Measurements from ENCODE around the gene ERMP1. TPM values are rescaled to one million over a fixed set of nuclear protein-coding genes. Genes with fewer than 3 reads are reported as not detected.
A peak's percentile ranks its signal among the peaks of the same experiment; 100 is the strongest.

Gene ERMP1
- total RNA-seq, 4 donors from 2014 or later = 7.3 to 10.0 (median 9.4) TPM

GRCh38 chr9:5843794-5844471 lies 11.0 kb upstream of the ERMP1 start:
- Histone ChIP-seq H3K27ac (replicated peaks in 1 of 4) (peak overlapping the region in 1 of 4 donors; percentile 44), H3K27me3 (no peaks in the 10 kb centered on the region), H3K4me3 (no peak overlapping the region), H3K9me3 (no peaks in the 10 kb centered on the region), H3K36me3 (peaks cover 0 to 6% (median 0%) of the 10 kb centered on the region in 4 donors), H3K4me1 (no peaks in the 10 kb centered on the region)
- 38% methylated on average over 8 of the region's 8 CpGs for WGBS
- intact Hi-C loops (cut with DNase I) = no loop called here
- no peak for DNase-seq (ENCODE audit: extremely low spot score)
- no peak for TF ChIP-seq CTCF (IDR thresholded peaks at IDR 0.05)
- no peak for TF ChIP-seq POLR2AphosphoS5 (IDR thresholded peaks at IDR 0.05)
- TF ChIP-seq POLR2A (IDR thresholded peaks at IDR 0.05; ENCODE audit: low read depth) = no peak
- TF ChIP-seq EP300 (IDR thresholded peaks at IDR 0.05) = no peak

- Histone ChIP-seq H3K36me3 (peaks cover 0 to 6% (median 0%) of the 10 kb centered on the region in 4 donors), H3K27ac (replicated peaks in 1 of 4) (peak overlapping the region in 1 of 4 donors; percentile 44), H3K9me3 (no peaks in the 10 kb centered on the region), H3K27me3 (no peaks in the 10 kb centered on the region), H3K4me1 (no peaks in the 10 kb centered on the region), H3K4me3 (no peak overlapping the region)
- TF ChIP-seq EP300 (IDR thresholded peaks at IDR 0.05) = no peak
- TF ChIP-seq CTCF (IDR thresholded peaks at IDR 0.05) = no peak
- TF ChIP-seq POLR2AphosphoS5 (IDR thresholded peaks at IDR 0.05) = no peak
- no peak for TF ChIP-seq POLR2A (IDR thresholded peaks at IDR 0.05; ENCODE audit: low read depth)
- WGBS = 73% methylated on average over 5 of the region's 5 CpGs
- no peak for DNase-seq (ENCODE audit: extremely low spot score)
- intact Hi-C loops (cut with DNase I) = no loop called here
Observed at GRCh38 chr9:5842929-5843793, 10.2 kb upstream of the ERMP1 start.

- Histone ChIP-seq H3K27ac (replicated peaks in 1 of 4) (no peak overlapping the region), H3K36me3 (peaks cover 0 to 6% (median 0%) of the 10 kb centered on the region in 4 donors), H3K4me1 (no peaks in the 10 kb centered on the region), H3K27me3 (no peaks in the 10 kb centered on the region), H3K9me3 (no peaks in the 10 kb centered on the region), H3K4me3 (no peak overlapping the region)
- intact Hi-C loops (cut with DNase I) = no loop called here
- DNase-seq (ENCODE audit: extremely low spot score) = no peak
- 82% methylated on average over 12 of the region's 12 CpGs for WGBS
- TF ChIP-seq POLR2AphosphoS5 (IDR thresholded peaks at IDR 0.05) (no peak), CTCF (IDR thresholded peaks at IDR 0.05) (no peak), POLR2A (IDR thresholded peaks at IDR 0.05; ENCODE audit: low read depth) (no peak)
Observed at GRCh38 chr9:5841771-5842573, 9.1 kb upstream of the ERMP1 start.

GRCh38 chr9:5840788-5841187 lies 7.9 kb upstream of the ERMP1 start:
- H3K36me3 ChIP-seq = peaks cover 0 to 6% (median 0%) of the 10 kb centered on the region in 4 donors
- H3K4me1 ChIP-seq = no peaks in the 10 kb centered on the region
- WGBS = 81% methylated on average over 3 of the region's 3 CpGs
- H3K27me3 ChIP-seq = no peaks in the 10 kb centered on the region
- TF ChIP-seq CTCF (IDR thresholded peaks at IDR 0.05) (no peak), POLR2A (IDR thresholded peaks at IDR 0.05; ENCODE audit: low read depth) (no peak), EP300 (IDR thresholded peaks at IDR 0.05) (no peak), POLR2AphosphoS5 (IDR thresholded peaks at IDR 0.05) (no peak)
- H3K9me3 ChIP-seq = no peaks in the 10 kb centered on the region
- intact Hi-C loops (cut with DNase I) = no loop called here
- H3K27ac ChIP-seq (replicated peaks in 1 of 4) = no peak overlapping the region
- DNase-seq (ENCODE audit: extremely low spot score) = no peak
- H3K4me3 ChIP-seq = no peak overlapping the region

Data from esophagus muscularis mucosa (tissue), 4 donors.